HG03135 (cell line): ENCODE results near the gene DNA2.
A peak's percentile ranks its signal among the peaks of the same experiment; 100 is the strongest.
"Not testable (repeated sequence)": the region's sequence is repeated elsewhere in the genome, so short reads cannot be mapped to it uniquely, and the experiment has no call there.

Experiments
- ATAC-seq: cut with Tn5 transposase; IDR thresholded peaks from one replicate; pipeline ENCODE4 v1.9.1; 2021; ENCODE audit warnings: mild to moderate bottlenecking, moderate library complexity; ENCODE audit not compliant: unreplicated experiment

The DNA2 gene

GRCh38 chr10:68461032-68461431 lies 10.7 kb downstream of the DNA2 start:
- no peak for ATAC-seq

GRCh38 chr10:68449698-68450097 lies 22.1 kb downstream of the DNA2 start:
- not testable (repeated sequence) for ATAC-seq

- ATAC-seq, result no peak
These were observed 25.6 kb downstream of the DNA2 start for GRCh38 chr10:68446179-68446578.

- ATAC-seq, result no peak
These were observed 28.8 kb downstream of the DNA2 start for GRCh38 chr10:68442971-68443370.

- no peak for ATAC-seq
These were observed 30.9 kb downstream of the DNA2 start for GRCh38 chr10:68440898-68441297.

- no peak for ATAC-seq
These were observed 36.0 kb downstream of the DNA2 start for GRCh38 chr10:68435803-68436202.

GRCh38 chr10:68434657-68435056 lies 37.1 kb downstream of the DNA2 start:
- ATAC-seq, result no peak

GRCh38 chr10:68428396-68429104 lies 43.2 kb downstream of the DNA2 start:
- ATAC-seq, result no peak

GRCh38 chr10:68424454-68425014 lies 47.2 kb downstream of the DNA2 start:
- ATAC-seq, result no peak

GRCh38 chr10:68423522-68423921 lies 48.3 kb downstream of the DNA2 start:
- no peak for ATAC-seq

- no peak for ATAC-seq
These were observed 52.4 kb downstream of the DNA2 start for GRCh38 chr10:68419376-68419775.

- ATAC-seq, result no peak
These were observed 62.8 kb downstream of the DNA2 start for GRCh38 chr10:68408898-68409518.

- peak; percentile 93 for ATAC-seq
These were observed 64.8 kb downstream of the DNA2 start, which contains the start of gene RUFY2 for GRCh38 chr10:68406815-68407548. TSS of gene RUFY2 (minus strand) at chr10:68407277. CDS start at chr10:68407189, 88 bp downstream.

- ATAC-seq, result peak; percentile 39
These were observed 65.5 kb downstream of the DNA2 start for GRCh38 chr10:68406111-68406814.

GRCh38 chr10:68403701-68404100 lies 68.1 kb downstream of the DNA2 start:
- no peak for ATAC-seq

- ATAC-seq, result no peak
These were observed 69.5 kb downstream of the DNA2 start for GRCh38 chr10:68402276-68402675.

- no peak for ATAC-seq
These were observed 74.8 kb downstream of the DNA2 start for GRCh38 chr10:68397005-68397404.

GRCh38 chr10:68385740-68386139 lies 86.0 kb downstream of the DNA2 start:
- ATAC-seq, result no peak

GRCh38 chr10:68371604-68372003 lies 100.2 kb downstream of the DNA2 start:
- ATAC-seq, result no peak

- no peak for ATAC-seq
These were observed 104.7 kb downstream of the DNA2 start for GRCh38 chr10:68367121-68367520.

- ATAC-seq, result no peak
These were observed 105.2 kb downstream of the DNA2 start for GRCh38 chr10:68366600-68366999.
